AG09309 (cell line): ENCODE measurements around the gene SYTL3.
"Not testable (repeated sequence)": the region's sequence is repeated elsewhere in the genome, so short reads cannot be mapped to it uniquely, and the experiment has no call there.

Experiments
- DNase-seq: peaks from one replicate; pipeline ENCODE4 v3.0.0-alpha.2; 2010; ENCODE audit warnings: low read depth
- H3K4me3 ChIP-seq: 2 replicates; pipeline ENCODE4 v1.5.1; 2011; ENCODE audit warnings: mild to moderate bottlenecking, low read depth, low read length, moderate library complexity; ENCODE audit not compliant: control insufficient read depth
- CTCF ChIP-seq: IDR thresholded peaks from 2 replicates; pipeline ENCODE4 v1.5.1; 2011; ENCODE audit warnings: mild to moderate bottlenecking, low read depth, low read length, inconsistent platforms; ENCODE audit not compliant: insufficient read depth, control insufficient read depth; ENCODE audit errors: missing control alignments

Gene SYTL3

GRCh38 chr6:158688860-158689259 lies 39.0 kb downstream of the SYTL3 start:
- H3K4me3 ChIP-seq, result no peak overlapping the region
- TF ChIP-seq CTCF, result no peak
- no peak for DNase-seq

GRCh38 chr6:158694913-158695312 lies 45.1 kb downstream of the SYTL3 start:
- TF ChIP-seq CTCF, result no peak
- no peak for DNase-seq
- no peak overlapping the region for H3K4me3 ChIP-seq

GRCh38 chr6:158697811-158698210 lies 48.0 kb downstream of the SYTL3 start:
- no peak for DNase-seq
- no peak for TF ChIP-seq CTCF

GRCh38 chr6:158698931-158699330 lies 49.1 kb downstream of the SYTL3 start:
- DNase-seq, result no peak
- no peak for TF ChIP-seq CTCF
- H3K4me3 ChIP-seq, result no peak overlapping the region

More at GRCh38 chr6:158697811-158698210, 48.0 kb downstream of the SYTL3 start:
- no peak overlapping the region for H3K4me3 ChIP-seq

- H3K4me3 ChIP-seq, DNase-seq: not testable (repeated sequence)
These were observed 51.4 kb downstream of the SYTL3 start for GRCh38 chr6:158701268-158701667.

GRCh38 chr6:158703111-158703836 lies 53.4 kb downstream of the SYTL3 start:
- no peak overlapping the region for H3K4me3 ChIP-seq
- no peak for DNase-seq
- TF ChIP-seq CTCF, result no peak

- TF ChIP-seq CTCF, result peak; percentile 93
- H3K4me3 ChIP-seq, result peak overlapping the region; percentile 44
- DNase-seq, result no peak
These were observed 54.3 kb downstream of the SYTL3 start for GRCh38 chr6:158703837-158704822.
